Bladder microvascular endothelial cell (primary cell): ENCODE measurements around the gene GPR153. TPM values are rescaled to one million over a fixed set of nuclear protein-coding genes. Genes with fewer than 3 reads are reported as not detected.

Source experiments
- total RNA-seq: library from RNA; depleted of rRNA; stranded (reverse); fragments of >200 nt; gene quantifications from 2 replicates; pipeline ENCODE4 v1.2.3, GENCODE V29; 2014

Gene GPR153
- 0.65 and 3.1 TPM in 2 replicates for total RNA-seq

GRCh38 chr1:6260961-6261614 is at the start of gene GPR153:
Gene GPR153, minus strand, starts transcription at chr1:6261098. Its CDS starts 6,193 bp downstream, at chr1:6254905.

GRCh38 chr1:6243993-6244392 is 16.9 kb downstream of the GPR153 start, which contains the start of gene HES3:
Gene HES3, plus strand, starts transcription at chr1:6244179. Its CDS starts 187 bp downstream, at chr1:6244366.

GRCh38 chr1:6205849-6206519 is 54.9 kb downstream of the GPR153 start, which contains the start of gene RNF207:
Gene RNF207, plus strand, starts transcription at chr1:6206119. Its CDS starts 417 bp downstream, at chr1:6206536.

GRCh38 chr1:6199298-6200187 is 61.4 kb downstream of the GPR153 start, which contains the start of gene RPL22:
Gene RPL22, minus strand, starts transcription at chr1:6199595. Its CDS starts 22 bp downstream, at chr1:6199573.

Other genes starting within 250 kb of the GPR153 start
- 1.6 and 2.7 TPM in 2 replicates for gene KCNAB2, start 215.2 kb downstream of the GPR153 start, total RNA-seq
- gene CHD5, start 80.8 kb downstream of the GPR153 start, total RNA-seq, result under 0.01 TPM in 1 of 2 replicates, not detected in the other
- 140 and 147 TPM in 2 replicates for gene RPL22, start 61.5 kb downstream of the GPR153 start, total RNA-seq
- 4.2 and 15.5 TPM in 2 replicates for gene RNF207, start 55.0 kb downstream of the GPR153 start, total RNA-seq
- 58.0 and 92.9 TPM in 2 replicates for gene ICMT, start 25.1 kb downstream of the GPR153 start, total RNA-seq
- gene HES3, start 16.9 kb downstream of the GPR153 start, total RNA-seq, result not detected in 2 replicates
- gene ACOT7, start 132.7 kb upstream of the GPR153 start, total RNA-seq, result 33.2 and 42.4 TPM in 2 replicates
- gene HES2, start 158.8 kb upstream of the GPR153 start, total RNA-seq, result 5.3 and 18.1 TPM in 2 replicates
- gene ESPN, start 163.7 kb upstream of the GPR153 start, total RNA-seq, result 2.0 TPM in 1 of 2 replicates, not detected in the other
- gene TNFRSF25, start 205.1 kb upstream of the GPR153 start, total RNA-seq, result 10.0 and 27.4 TPM in 2 replicates
- 31.6 and 52.8 TPM in 2 replicates for gene PLEKHG5, start 230.6 kb upstream of the GPR153 start, total RNA-seq